Stimulated activated CD8-positive, alpha-beta memory T cell treated with anti-CD3 and anti-CD28 coated beads, Interleukin-15, amount 100 ng/mL, for 4 hours (primary cell): ENCODE data around the gene HNRNPAB.

Experiments used
- DNase-seq, 2 donors: peaks; one replicate each; pipeline ENCODE4 v3.0.0-alpha.2; 2020; ENCODE audit warnings: low read depth in 2 of 2

Gene HNRNPAB

GRCh38 chr5:178204182-178204934 lies at the start of gene HNRNPAB:
HNRNPAB (plus strand) TSS chr5:178204533; CDS start chr5:178204838, 305 bp downstream.
- peak; percentile 90 for DNase-seq

- no peak for DNase-seq
Measured at GRCh38 chr5:178155065-178155464, 49.3 kb upstream of the HNRNPAB start.

DNA sequence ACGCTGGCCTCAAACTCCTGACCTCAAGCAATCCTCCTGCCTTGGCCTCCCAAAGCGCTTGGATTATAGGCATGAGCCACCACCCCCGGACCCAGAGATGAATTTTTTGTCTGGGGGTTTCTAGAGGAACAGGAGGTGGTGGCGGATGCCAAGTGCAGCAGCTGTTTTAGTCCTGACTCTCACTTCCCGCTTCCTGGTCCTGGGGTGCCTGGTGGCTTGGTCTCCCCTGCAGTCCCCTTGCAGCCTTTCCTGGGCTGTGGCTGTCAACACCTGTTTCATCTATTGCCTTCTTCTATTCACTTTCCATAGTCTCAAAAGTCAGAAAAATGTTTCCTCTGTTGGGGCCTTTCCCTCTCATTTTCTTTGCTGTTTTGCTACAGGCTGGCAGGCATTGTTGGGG lies 44.2 kb upstream of the HNRNPAB start:
- DNase-seq: no peak

- no peak for DNase-seq
Measured at GRCh38 chr5:178162481-178162880, 41.9 kb upstream of the HNRNPAB start.

DNA sequence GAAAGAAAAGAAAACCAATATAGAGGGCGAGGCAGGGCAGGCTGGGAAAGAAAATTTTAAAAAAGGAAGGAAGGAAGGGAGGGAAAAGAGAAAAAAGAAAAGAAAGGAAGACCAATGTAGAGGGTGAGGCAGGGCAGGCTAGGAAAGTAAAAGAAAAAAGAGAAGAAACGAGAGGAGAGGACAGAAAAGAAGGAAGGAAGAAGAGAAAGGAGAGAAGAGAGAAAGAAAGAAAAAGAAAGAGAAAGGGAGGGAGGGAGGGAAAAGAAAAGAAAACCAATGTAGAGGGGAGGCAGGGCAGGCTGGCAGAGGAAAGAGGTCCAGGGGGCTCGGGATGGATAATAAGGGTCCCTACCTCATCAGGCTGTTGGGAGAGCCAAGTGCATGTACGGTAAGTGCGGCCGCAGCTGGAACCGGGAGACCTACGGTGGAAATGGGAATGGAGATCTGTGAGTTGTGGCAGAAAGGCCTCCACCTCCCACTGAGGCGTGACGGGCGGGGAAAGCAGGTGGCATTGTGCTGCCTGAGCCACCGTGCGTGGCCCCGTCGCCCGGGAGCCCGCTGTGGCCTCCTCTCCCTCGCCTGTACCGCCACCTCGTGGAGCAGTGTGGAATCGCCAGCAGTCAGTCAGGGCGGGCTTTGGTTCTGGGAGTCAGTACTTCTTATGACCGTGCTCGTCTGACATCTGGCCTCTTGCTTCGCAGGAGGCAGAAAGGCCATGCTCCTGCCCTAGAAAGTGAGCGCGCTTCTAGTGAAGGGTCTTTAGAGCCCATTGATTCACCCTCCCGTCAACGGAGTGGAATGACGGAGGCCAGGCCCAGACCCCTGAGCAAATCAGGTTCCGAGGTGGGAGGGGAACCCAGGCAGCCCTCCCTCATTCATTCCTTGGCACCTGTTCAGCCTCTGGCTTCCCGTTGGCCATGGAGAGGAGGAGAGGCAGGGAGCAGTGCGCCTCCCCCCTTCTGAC lies 40.3 kb upstream of the HNRNPAB start:
- peak; percentile 79 to 80 for DNase-seq

DNA sequence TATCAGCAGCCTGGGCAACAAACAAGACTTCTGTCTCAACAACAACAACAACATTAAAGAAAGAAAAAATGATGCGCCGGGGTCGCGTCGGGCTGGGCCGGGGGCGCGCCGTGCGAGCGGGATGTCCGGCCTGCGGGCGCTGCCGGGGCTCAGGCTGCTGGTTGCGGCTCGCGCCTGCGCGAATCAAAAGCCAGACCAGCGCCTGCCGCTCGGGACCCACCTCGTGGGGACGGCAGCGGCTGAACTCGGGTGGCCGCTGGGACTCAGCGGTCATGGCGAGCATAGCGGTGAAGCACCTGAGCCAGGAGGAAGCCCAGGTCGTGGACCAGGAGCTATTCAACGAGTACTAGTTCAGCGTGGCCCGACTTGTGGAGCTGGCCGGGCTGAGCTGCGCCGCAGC lies 38.8 kb upstream of the HNRNPAB start:
- DNase-seq: no peak

- DNase-seq: no peak
Measured at GRCh38 chr5:178170455-178170854, 33.9 kb upstream of the HNRNPAB start.

DNA sequence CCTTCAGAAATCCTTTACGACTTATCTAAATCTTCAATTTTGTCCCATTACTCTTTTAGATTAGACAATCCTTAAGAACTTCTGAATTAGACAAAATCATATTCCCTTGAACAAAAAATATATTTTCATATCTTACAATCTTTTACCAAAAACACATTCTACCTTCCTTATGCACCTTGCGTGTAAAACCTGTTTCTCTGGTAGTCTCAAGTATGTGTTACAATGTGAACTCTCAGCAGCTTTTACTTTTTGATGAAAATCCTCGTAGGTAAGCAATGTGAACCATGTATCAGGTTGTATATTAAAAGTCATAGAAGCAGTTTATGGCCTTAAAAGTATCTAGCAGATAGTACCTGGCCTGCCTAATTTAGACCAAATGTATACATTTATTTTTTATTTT lies 29.9 kb upstream of the HNRNPAB start:
- no peak for DNase-seq

GRCh38 chr5:178176791-178177190 lies 27.5 kb upstream of the HNRNPAB start:
- DNase-seq: no peak

DNA sequence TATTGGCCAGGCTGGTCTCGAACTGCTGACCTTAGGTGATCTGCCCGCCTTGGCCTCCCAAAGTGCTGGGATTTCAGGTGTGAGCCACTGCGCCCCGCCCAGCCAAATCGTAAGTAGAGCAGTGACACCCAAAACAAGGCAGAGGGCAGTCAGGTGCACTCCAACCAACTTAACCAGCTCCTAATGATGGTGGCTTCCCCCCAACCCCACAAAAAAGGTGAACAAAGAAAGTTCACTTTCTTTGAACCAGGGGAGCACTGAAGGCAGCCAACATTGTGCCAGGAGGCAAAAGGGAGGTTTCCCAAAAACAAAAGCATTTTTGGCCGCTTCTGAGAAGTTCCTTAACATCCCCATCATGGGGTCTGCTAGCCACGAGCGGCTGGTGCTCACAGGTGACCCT lies 26.8 kb upstream of the HNRNPAB start:
- no peak for DNase-seq

DNA sequence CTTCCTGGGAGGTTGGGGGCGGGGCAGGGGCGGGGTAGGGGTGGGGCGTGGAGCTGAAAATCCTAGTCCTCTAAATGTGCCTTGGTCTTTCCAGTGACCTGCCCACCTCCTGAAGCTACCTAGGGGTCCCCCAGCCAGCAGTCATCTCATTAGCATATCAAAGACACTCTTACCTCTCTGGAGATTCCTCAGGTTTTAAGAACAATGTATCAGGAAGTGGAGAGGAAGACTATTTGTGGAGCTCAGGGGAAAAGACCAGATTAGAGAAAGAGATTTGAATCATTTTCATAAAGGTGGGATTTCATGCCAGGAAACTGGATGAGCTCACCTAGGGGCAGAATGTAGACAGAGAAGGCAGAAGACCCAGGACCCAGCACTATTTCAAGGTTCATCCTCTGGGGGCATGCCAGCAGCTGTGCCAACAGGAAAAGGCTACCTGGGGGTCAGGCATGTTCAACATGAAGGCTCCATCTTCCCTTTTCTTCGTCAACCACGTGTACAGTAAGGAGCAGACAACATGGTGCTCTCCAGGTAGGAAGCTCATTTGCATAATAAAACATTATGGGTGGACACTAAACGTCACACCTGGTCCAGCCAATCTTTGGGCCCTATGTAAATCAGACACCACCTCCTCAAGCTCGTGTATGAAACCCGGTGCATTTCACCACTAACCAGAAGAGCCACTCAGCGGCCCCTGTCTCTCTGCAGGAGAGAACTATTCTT lies 24.0 kb upstream of the HNRNPAB start:
- DNase-seq: no peak

- no peak for DNase-seq
Measured at GRCh38 chr5:178182158-178182876, 22.0 kb upstream of the HNRNPAB start.

DNA sequence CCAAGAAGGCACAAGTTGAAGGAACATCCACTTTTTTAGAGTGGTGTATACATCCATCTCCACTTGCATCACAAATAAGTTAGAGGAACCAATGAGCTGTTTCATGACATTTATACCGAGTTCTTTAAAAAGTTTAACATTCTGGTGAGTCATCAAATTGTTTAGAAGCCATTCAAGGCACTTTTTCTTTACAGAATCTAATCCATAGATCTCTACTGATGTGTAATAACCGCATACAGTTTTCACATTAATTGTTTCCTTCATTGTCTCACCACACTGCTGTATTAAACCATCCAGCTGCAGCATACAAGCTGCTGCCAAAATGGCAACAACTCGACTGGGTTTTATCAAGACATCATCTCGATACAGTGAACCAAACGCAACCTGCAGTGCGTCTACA lies 17.9 kb upstream of the HNRNPAB start:
- DNase-seq: no peak

DNA sequence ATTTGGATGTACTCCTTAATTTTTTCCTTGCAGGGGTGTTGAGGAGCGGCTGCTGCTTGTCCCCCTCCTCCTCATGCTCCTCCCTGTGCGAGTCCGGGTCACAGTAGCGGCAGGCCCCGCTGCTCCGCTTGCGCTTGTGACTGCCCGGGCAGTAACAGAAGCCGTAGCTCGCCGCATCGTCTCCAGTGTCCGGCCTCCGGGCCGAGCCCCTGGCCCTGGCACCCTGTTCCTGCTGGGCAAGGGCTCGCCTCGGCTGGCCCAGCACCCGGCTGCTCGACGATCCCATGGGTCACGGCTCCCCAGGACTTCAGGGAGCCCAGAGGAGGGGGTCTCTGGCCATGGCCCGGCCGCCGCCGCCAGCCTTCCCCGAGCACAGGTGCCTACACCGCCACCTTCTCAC lies 17.3 kb upstream of the HNRNPAB start, which contains the start of gene GMCL2:
Gene GMCL2 (minus strand): TSS at position 358 of the 400 bp plus-strand sequence. CDS start 72 bp downstream, at position 286.
- no peak for DNase-seq

DNA sequence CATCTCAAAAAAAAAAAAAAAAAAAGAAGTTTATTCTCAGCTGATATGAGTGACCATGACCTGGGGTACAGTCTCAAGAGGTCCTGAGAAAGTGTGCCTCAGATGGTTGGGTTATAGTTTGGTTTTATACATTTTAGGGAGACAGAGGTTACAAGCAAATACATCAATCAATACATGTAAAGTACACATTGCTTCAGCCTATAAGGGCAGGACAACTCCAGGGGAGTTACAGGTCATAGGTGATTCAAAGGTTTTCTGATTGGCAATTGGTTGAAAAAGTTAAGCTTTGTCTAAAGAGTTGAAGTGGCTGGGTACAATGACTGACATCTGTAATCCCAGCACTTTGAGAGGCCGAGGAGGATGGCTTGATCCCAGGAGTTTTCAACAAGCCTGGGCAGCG lies 14.9 kb upstream of the HNRNPAB start:
- no peak for DNase-seq

DNA sequence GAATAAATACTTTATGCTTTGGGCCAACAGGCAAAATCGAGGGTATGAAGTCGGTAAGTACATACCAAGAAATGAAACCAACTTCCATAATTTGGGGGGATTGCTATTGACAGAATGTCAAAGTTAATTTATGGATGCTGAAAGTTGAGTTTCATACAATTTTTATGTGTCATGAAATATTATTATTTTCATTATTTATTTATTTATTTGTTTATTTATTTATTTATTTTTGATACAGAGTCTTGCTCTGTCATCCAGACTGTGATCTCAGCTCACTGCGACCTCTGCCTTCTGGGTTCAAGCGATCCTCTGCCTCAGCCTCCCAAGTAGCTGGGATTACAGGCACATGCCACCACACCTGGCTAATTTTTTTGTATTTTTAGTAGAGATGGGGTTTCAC lies 12.7 kb upstream of the HNRNPAB start:
- DNase-seq: no peak

GRCh38 chr5:178192244-178192643 lies 12.1 kb upstream of the HNRNPAB start:
- no peak for DNase-seq

DNA sequence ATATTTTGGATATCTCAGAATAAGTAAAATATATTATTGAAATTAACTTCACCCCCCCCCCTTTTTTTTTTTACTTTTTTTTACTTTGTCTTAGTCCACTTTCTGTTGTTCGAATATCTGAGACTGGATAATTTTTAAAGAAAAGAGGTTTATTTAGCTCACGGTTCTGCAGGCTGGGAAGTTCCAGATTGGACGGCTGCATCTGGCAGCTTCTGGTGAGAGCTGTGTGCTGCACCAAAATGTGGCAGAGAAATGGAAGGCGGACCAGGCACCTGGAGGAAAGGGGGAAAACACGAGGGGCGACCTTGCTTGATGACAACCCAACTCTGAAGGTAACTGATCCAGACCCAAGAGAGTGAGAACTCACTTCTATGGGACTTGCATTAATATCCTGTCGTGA lies 11.5 kb upstream of the HNRNPAB start:
- no peak for DNase-seq

DNA sequence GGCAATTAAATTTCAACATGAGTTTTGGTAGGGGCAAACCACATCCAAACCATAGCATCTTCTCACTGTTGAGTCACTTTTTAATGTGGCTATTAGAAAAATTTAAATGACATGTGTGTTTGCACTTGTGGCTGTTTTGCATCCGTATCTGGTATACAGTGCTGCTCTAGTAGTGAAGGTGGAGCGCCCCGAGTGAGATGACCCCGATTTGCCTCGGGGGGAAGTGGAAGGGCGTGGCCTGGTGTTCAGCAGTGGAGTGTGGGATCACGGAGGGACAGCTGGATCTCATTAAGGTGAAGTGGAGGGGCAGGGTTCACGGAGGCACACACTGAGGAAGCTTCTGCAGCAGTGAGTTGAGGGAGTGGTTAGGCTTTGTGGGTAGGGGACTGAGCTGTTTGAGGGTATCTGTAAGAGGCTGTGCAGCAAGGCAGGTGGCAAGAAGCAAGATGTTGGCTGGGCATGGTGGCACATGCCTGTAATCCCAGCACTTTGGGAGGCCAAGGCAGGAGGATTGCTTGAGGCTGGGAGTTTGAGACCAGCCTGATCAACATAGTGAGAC lies 11.0 kb upstream of the HNRNPAB start:
- DNase-seq: no peak

- DNase-seq: no peak
Measured at GRCh38 chr5:178194026-178194425, 10.3 kb upstream of the HNRNPAB start.

GRCh38 chr5:178196281-178196812 lies 8.0 kb upstream of the HNRNPAB start:
- no peak for DNase-seq
